H1 (cell line): ENCODE results near the gene SAMD15. TPM values are rescaled to one million over a fixed set of nuclear protein-coding genes. Genes with fewer than 3 reads are reported as not detected.

ENCODE experiments used
- ATF2 ChIP-seq: IDR thresholded peaks from 2 replicates; pipeline ENCODE4 v1.6.1; 2012; ENCODE audit warnings: low read length, inconsistent platforms
- BACH1 ChIP-seq: IDR thresholded peaks from 2 replicates; pipeline ENCODE4 v1.6.1; 2012; ENCODE audit warnings: low read length, improper control_type of control experiment
- CEBPB ChIP-seq: IDR thresholded peaks from 2 replicates; pipeline ENCODE4 v1.6.1; 2012; ENCODE audit warnings: low read depth, low read length
- CTCF ChIP-seq, 3 experiments: IDR thresholded peaks; 1 replicate in 2 of 3; 2 replicates in 1 of 3; pipeline versions ENCODE4 v1.5.1 to v1.6.1; 2011; ENCODE audit warnings: low read length in 3 of 3, mild to moderate bottlenecking in 3 of 3, inconsistent platforms in 2 of 3, low read depth in 1 of 3, moderate library complexity in 1 of 3; ENCODE audit not compliant: insufficient read depth in 1 of 3; ENCODE audit errors: control extremely low read depth in 1 of 3
- EP300 ChIP-seq, 2 experiments: IDR thresholded peaks; 1 replicate in 1 of 2; 2 replicates in 1 of 2; pipeline ENCODE4 v1.6.1; 2011 to 2012; ENCODE audit warnings: low read depth in 2 of 2, low read length in 2 of 2, mild to moderate bottlenecking in 2 of 2, borderline replicate concordance in 1 of 2, inconsistent platforms in 1 of 2, moderate library complexity in 1 of 2
- GABPA ChIP-seq: IDR thresholded peaks from 2 replicates; pipeline ENCODE4 v1.6.1; 2011; ENCODE audit warnings: mild to moderate bottlenecking, low read length, moderate library complexity, borderline replicate concordance; ENCODE audit not compliant: insufficient read depth
- PHF8 ChIP-seq: fragments of 200-600 bp; sonication (generic); conservative IDR thresholded peaks from 2 replicates; pipeline ENCODE4 v1.7.1; 2012; ENCODE audit warnings: low read depth, mild to moderate bottlenecking, inconsistent platforms, low read length, moderate library complexity
- RBBP5 ChIP-seq: IDR thresholded peaks from 2 replicates; pipeline ENCODE4 v1.7.1; 2012; ENCODE audit warnings: low read depth, mild to moderate bottlenecking, inconsistent platforms, low read length, moderate library complexity, borderline replicate concordance
- SIN3A ChIP-seq, 2 experiments: IDR thresholded peaks in 1 of 2; conservative IDR thresholded peaks in 1 of 2; 2 replicates each; pipeline ENCODE4 v1.6.1; 2011 to 2012; ENCODE audit warnings: low read length in 2 of 2, improper control_type of control experiment in 1 of 2, low read depth in 1 of 2, mild to moderate bottlenecking in 1 of 2
- SIX5 ChIP-seq: IDR thresholded peaks from 2 replicates; pipeline ENCODE4 v1.6.1; 2011; ENCODE audit warnings: mild to moderate bottlenecking, low read depth, low read length
- SUZ12 ChIP-seq: fragments of 200-600 bp; sonication (generic); IDR thresholded peaks from 2 replicates; pipeline ENCODE4 v1.6.1; 2012; ENCODE audit warnings: mild to moderate bottlenecking, inconsistent platforms, low read length, moderate library complexity, mixed read lengths
- TAF1 ChIP-seq: IDR thresholded peaks from 2 replicates; pipeline ENCODE4 v1.6.1; 2011; ENCODE audit warnings: mild to moderate bottlenecking, low read depth, low read length
- TBP ChIP-seq: IDR thresholded peaks from 2 replicates; pipeline ENCODE4 v1.6.1; 2011; ENCODE audit warnings: low read depth, low read length, improper control_type of control experiment
- TCF12 ChIP-seq: IDR thresholded peaks from 2 replicates; pipeline ENCODE4 v1.6.1; 2011; ENCODE audit warnings: low read depth, mild to moderate bottlenecking, low read length
- YY1 ChIP-seq: IDR thresholded peaks from 2 replicates; pipeline ENCODE4 v1.6.1; 2011; ENCODE audit warnings: low read depth, mild to moderate bottlenecking, low read length
- polyA plus RNA-seq, 7 experiments: library from polyadenylated mRNA; depleted of rRNA in 3 of 7; stranded (reverse) in 5 of 7; unstranded in 2 of 7; fragments of >200 nt in 5 of 7; fragments of 200-250 nt in 2 of 7; gene quantifications; 1 replicate in 5 of 7; 2 replicates in 1 of 7; 4 replicates in 1 of 7; pipeline versions ENCODE4 v1.2.1 to v1.2.3, GENCODE V29; 2011 to 2013; ENCODE audit warnings: missing spikeins in 2 of 7, mixed read lengths in 2 of 7
- total RNA-seq: library from RNA; stranded (reverse); fragmentation: NEBNext Ultra II Directional; extraction: Animal tissue kit (Norgen Biotek cat#: 25700); gene quantifications from 2 replicates; pipeline ENCODE4 v1.2.1, GENCODE V29; 2021

Gene SAMD15
- total and polyA plus RNA-seq, 2 of the 8 experiments (the other 6 are each of a cell fraction or from before 2014, with no cell fraction given), result 0.17 to 1.0 TPM

GRCh38 chr14:77376771-77377501 is at the start of gene SAMD15, which contains the start of gene TMED8 (continued):
- TF ChIP-seq ATF2 (no peak), SUZ12 (no peak), PHF8 (peak; percentile 61), YY1 (peak; percentile 84), CTCF (IDR thresholded peaks at IDR 0.05; ENCODE audit: control extremely low read depth in 1 of 3, insufficient read depth in 1 of 3, low read depth in 1 of 3, low read length in 3 of 3) (peak in 2 of 3 experiments; percentile 6 to 21; a peak in 2 of 4 replicates), EP300 (IDR thresholded peaks at IDR 0.05; ENCODE audit: borderline replicate concordance in 1 of 2, low read depth in 2 of 2, low read length in 2 of 2) (no peak), SIX5 (no peak), TCF12 (no peak), GABPA (no peak), BACH1 (no peak), TAF1 (0 out of 2 replicates have a peak, but pooled peaks have one; percentile 12), TBP (0 out of 2 replicates have a peak, but pooled peaks have one; percentile 31), CEBPB (no peak), RBBP5 (peak; percentile 56; the same call in 1 of the 2 replicates), SIN3A (conservative IDR thresholded peaks at IDR 0.05 in 1 of 2, IDR thresholded peaks at IDR 0.05 in 1 of 2; ENCODE audit: low read depth in 1 of 2, low read length in 2 of 2) (peak; percentile 95 to 96)
